Right lobe of liver (tissue), 6 donors: Measurements from ENCODE around the gene PDK1. TPM values are rescaled to one million over a fixed set of nuclear protein-coding genes. Genes with fewer than 3 reads are reported as not detected.

Experiments
- ATAC-seq, 4 donors: fragments of 200-7000 bp; cut with Tn5 transposase; one replicate each; pipeline ENCODE4 v1.9.1; 2020; ENCODE audit warnings: mild to moderate bottlenecking in 4 of 4, moderate library complexity in 4 of 4
- DNase-seq, 3 donors: peaks; one replicate each; pipeline ENCODE4 v3.0.0-alpha.2; 2020
- H3K27ac ChIP-seq, 3 donors: fragments of 200-600 bp; one replicate each; pipeline ENCODE4 v1.8.0; 2022
- H3K27me3 ChIP-seq, 2 donors: fragments of 200-600 bp; one replicate each; pipeline ENCODE4 v1.8.0; 2022
- H3K36me3 ChIP-seq, 4 donors: fragments of 200-600 bp; sonication (generic) in 1 of 4; one replicate each; pipeline versions ENCODE4 v1.5.1 to v1.8.0; 2017 to 2022; ENCODE audit warnings: control low read depth in 1 of 4
- H3K4me1 ChIP-seq, 4 donors: fragments of 200-600 bp; sonication (generic) in 1 of 4; one replicate each; pipeline versions ENCODE4 v1.5.1 to v1.8.0; 2017 to 2022; ENCODE audit warnings: control low read depth in 1 of 4
- H3K4me3 ChIP-seq, 3 donors: fragments of 200-600 bp; one replicate each; pipeline ENCODE4 v1.8.0; 2022
- H3K9me3 ChIP-seq, 4 donors: fragments of 200-600 bp; sonication (generic) in 1 of 4; one replicate each; pipeline versions ENCODE4 v1.5.1 to v1.8.0; 2017 to 2022; ENCODE audit warnings: control low read depth in 1 of 4
- POLR2A ChIP-seq: fragments of 450-650 bp; IDR thresholded peaks from one replicate; pipeline ENCODE4 v1.6.1; 2017; ENCODE audit warnings: antibody characterized with exemption, mild to moderate bottlenecking
- WGBS: methylation state at CpG from one replicate; pipeline ENCODE4 v1.1.6; 2018; ENCODE audit warnings: low coverage, low lambda C conversion rate; ENCODE audit not compliant: insufficient coverage; ENCODE audit errors: missing lambda C conversion rate; 5-methylcytosine and 5-hydroxymethylcytosine counted together
- intact Hi-C, 2 donors: fragments of 100-400 bp; cut with DNase I; formaldehyde crosslinking; loops; one replicate each; pipeline versions ENCODE4 v1.11.2 to v1.14.1; 2022
- total RNA-seq, 6 experiments: library from RNA; depleted of rRNA in 2 of 6; stranded (reverse); fragments of >200 nt in 2 of 6; fragmentation: NEBNext Ultra II Directional in 3 of 6; extraction: Animal tissue kit (Norgen Biotek cat#: 25700) in 3 of 6; gene quantifications; one replicate each; pipeline versions ENCODE4 v1.1.0 to v1.2.4, GENCODE V29; 2016 to 2023
- TF ChIP-seq, protein P1 (sequence below), 4 donors: fragments of 200-600 bp in 3 of 4; fragments of 450-650 bp in 1 of 4; IDR thresholded peaks; one replicate each; pipeline versions ENCODE4 v1.5.1 to v1.8.0; 2016 to 2022; ENCODE audit warnings: antibody characterized with exemption in 4 of 4, mild to moderate bottlenecking in 2 of 4
- donor health status: DM: no; HTN: yes; CAD: no.
- donor health status: DM: no; HTN: no; CAD: no.
- donor health status: DM: no; HTN: no; CAD: no.
- donor health status: DM: no; HTN: yes; CAD: no.
- donor health status: DM: no; HTN: yes; CAD: no.

Gene PDK1
- total RNA-seq, 6 experiments from 2014 or later = 5.0 to 34.1 (median 9.6) TPM

- Histone ChIP-seq H3K4me1 (peaks cover 0 to 4% (median 2%) of the 10 kb centered on the region in 4 donors), H3K36me3 (no peaks in the 10 kb centered on the region), H3K4me3 (no peak overlapping the region), H3K27ac (no peak overlapping the region), H3K9me3 (no peaks in the 10 kb centered on the region), H3K27me3 (no peaks in the 10 kb centered on the region)
- DNase-seq = no peak
- TF ChIP-seq POLR2A = no peak
- TF ChIP-seq, protein P1, sequence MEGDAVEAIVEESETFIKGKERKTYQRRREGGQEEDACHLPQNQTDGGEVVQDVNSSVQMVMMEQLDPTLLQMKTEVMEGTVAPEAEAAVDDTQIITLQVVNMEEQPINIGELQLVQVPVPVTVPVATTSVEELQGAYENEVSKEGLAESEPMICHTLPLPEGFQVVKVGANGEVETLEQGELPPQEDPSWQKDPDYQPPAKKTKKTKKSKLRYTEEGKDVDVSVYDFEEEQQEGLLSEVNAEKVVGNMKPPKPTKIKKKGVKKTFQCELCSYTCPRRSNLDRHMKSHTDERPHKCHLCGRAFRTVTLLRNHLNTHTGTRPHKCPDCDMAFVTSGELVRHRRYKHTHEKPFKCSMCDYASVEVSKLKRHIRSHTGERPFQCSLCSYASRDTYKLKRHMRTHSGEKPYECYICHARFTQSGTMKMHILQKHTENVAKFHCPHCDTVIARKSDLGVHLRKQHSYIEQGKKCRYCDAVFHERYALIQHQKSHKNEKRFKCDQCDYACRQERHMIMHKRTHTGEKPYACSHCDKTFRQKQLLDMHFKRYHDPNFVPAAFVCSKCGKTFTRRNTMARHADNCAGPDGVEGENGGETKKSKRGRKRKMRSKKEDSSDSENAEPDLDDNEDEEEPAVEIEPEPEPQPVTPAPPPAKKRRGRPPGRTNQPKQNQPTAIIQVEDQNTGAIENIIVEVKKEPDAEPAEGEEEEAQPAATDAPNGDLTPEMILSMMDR (IDR thresholded peaks at IDR 0.05) = no peak
- 79% methylated on average over 3 of the region's 4 CpGs for WGBS
- intact Hi-C loops = no loop called here
- ATAC-seq = no peak
Observed at GRCh38 chr2:172552547-172553291, 3.2 kb upstream of the PDK1 start.

DNA sequence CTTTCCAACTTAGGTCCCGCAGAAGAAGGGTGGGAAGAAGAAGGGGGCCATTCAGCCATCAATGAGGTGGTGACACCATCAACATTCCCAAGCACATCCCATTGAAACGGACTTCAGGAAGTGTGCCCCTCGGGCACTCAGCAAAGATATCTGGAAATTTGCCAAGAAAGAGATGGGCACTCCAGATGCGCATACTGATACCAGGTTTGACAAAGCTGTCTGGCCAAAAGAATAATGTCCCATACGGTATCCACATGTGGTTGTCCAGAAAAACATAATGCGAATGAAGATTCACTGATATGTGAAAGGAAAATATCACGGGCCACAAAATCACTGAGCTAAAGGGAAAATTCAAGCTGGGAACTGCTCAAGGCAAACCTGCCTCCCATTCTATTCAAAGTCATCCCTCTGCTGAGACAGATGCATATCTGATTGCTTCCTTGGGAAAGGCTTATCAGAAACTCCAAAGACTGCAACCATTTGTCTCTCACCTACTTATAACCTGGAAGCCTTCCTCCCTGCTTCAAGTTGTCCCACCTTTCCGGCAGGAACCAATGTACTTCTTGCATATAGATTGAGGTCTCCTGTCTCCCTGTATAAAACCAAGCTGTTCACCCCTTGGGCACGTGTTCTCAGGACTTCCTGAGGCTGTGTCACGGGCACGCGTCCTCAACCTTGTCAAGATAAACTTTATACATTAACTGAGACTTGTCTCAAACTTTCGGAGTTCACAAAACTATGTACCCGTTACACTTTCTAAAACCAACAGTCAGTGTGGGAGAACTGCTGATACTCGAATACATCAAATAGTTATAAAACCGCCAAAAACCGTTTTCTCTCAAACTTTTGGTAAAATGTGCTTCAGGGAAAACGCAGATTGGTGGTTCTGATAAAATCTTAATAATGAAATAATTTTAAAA is 1.3 kb upstream of the PDK1 start:
- intact Hi-C loops = no loop called here

DNA sequence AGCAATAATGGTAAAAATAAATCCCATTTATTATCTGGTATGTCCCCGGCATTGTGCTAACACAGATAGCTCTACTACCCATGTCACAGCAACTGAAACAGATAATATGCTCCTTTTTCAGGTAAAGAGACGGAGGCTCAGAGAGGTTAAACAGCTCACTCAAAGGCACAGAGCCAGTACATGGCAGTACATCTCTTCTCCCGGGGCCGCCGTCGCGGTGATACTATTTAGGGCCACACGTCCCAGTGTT is 693 bp upstream of the PDK1 start:
- H3K9me3 ChIP-seq = no peaks in the 10 kb centered on the region
- TF ChIP-seq, protein P1 (IDR thresholded peaks at IDR 0.05) = no peak
- TF ChIP-seq POLR2A = no peak
- ATAC-seq = no peak

More for the DNA sequence above, 1.3 kb upstream of the PDK1 start:
- ATAC-seq (no peak), DNase-seq (peak in 1 of 3 donors; percentile 28)
- Histone ChIP-seq H3K4me3 (peak overlapping the region; percentile 68 to 92 (median 90)), H3K9me3 (no peaks in the 10 kb centered on the region), H3K27ac (peak overlapping the region; percentile 88 to 99 (median 97)), H3K36me3 (no peaks in the 10 kb centered on the region), H3K27me3 (no peaks in the 10 kb centered on the region), H3K4me1 (peaks cover 0 to 4% (median 2%) of the 10 kb centered on the region in 4 donors)
- WGBS = 52% methylated on average over 17 of the region's 18 CpGs
- TF ChIP-seq, protein P1 (IDR thresholded peaks at IDR 0.05) = no peak
- TF ChIP-seq POLR2A = no peak

DNA sequence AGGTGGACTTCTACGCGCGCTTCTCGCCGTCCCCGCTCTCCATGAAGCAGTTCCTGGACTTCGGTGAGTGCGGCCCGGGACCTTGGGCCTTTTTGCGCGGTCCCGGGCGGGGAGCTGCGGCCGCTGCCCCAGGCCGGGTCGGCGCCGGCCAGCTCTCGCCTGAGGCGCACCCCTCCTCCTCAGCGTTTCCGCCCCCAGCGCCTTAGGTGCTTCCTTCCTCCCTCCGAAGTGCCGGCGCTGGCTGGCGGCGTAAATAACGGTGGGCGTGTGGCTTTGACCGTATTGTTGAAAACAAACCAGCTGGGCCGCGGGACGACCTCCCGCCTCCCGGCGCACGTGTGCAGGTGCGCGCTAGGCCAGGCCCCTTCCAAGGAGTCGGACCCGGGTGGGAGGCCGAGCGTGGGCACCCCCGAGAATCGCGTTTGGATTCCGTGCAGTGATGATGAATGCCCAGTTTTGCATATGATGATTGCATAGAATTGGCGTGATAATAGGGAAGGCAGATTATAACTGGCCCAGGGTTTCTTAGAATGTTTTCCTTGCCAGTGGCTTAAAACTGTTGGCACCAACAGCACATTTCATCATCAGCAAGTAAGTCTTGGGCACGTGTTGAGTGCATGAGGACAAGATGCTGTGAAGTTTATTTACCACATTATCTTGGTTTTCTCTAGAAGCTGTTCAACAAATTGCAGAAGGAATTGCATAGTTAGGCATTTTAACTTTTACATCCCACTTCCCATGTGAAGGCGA is 569 bp downstream of the PDK1 start:
- intact Hi-C loops = no loop called here
- peak; percentile 72 to 83 (median 80) for DNase-seq
- H3K36me3 ChIP-seq = peaks cover 0 to 2% (median 0%) of the 10 kb centered on the region in 4 donors

More for the DNA sequence above, 693 bp upstream of the PDK1 start:
- peaks cover 0 to 4% (median 2%) of the 10 kb centered on the region in 4 donors for H3K4me1 ChIP-seq
- H3K4me3 ChIP-seq = peak overlapping the region; percentile 68 to 92 (median 90)
- WGBS = 8% methylated on average over 8 of the region's 8 CpGs
- intact Hi-C loops = no loop called here
- DNase-seq = no peak
- H3K36me3 ChIP-seq = peaks cover 0 to 2% (median 0%) of the 10 kb centered on the region in 4 donors
- no peaks in the 10 kb centered on the region for H3K27me3 ChIP-seq
- peak overlapping the region; percentile 88 to 99 (median 97) for H3K27ac ChIP-seq

More for the DNA sequence above, 569 bp downstream of the PDK1 start:
- TF ChIP-seq, protein P1 (IDR thresholded peaks at IDR 0.05) = no peak
- TF ChIP-seq POLR2A = no peak
- peak; percentile 41 to 60 (median 50) for ATAC-seq
- H3K27ac ChIP-seq = peak overlapping the region; percentile 88 to 99 (median 97)
- H3K4me3 ChIP-seq = peak overlapping the region; percentile 68 to 92 (median 90)
- H3K4me1 ChIP-seq = peaks cover 0 to 4% (median 2%) of the 10 kb centered on the region in 4 donors
- H3K27me3 ChIP-seq = no peaks in the 10 kb centered on the region
- WGBS = 2% methylated on average over 34 of the region's 52 CpGs
- H3K9me3 ChIP-seq = no peaks in the 10 kb centered on the region
